HG03060 (cell line): ENCODE data around the gene KLRK1.
"Not testable (repeated sequence)": the region's sequence is repeated elsewhere in the genome, so short reads cannot be mapped to it uniquely, and the experiment has no call there.

Source experiments
- ATAC-seq: cut with Tn5 transposase; IDR thresholded peaks from one replicate; pipeline ENCODE4 v1.9.1; 2021; ENCODE audit warnings: low read depth, moderate number of reproducible peaks; ENCODE audit not compliant: unreplicated experiment

KLRK1 gene

DNA sequence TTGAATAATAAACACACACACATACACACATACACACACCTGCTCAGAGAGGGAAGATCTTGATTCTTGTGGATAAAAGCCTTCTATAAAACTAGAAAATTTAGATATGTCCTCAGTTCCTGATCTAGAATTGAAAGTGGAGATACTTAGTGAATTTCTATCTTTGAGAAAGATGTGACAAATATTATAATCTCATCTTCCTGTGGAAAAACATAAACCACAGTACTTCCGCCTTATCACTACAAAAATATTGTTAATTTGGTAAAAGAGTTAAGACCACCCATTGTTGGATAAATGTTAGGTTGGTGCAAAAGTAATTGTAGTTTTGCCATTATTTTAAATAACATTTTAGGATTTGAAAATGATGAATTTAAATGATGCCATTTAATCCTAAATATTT is at the start of gene KLRK1:
KLRK1 (minus strand) TSS at position 138 of the 400 bp plus-strand sequence. CDS start 1,231 bp downstream, outside the sequence.
- ATAC-seq, result no peak

DNA sequence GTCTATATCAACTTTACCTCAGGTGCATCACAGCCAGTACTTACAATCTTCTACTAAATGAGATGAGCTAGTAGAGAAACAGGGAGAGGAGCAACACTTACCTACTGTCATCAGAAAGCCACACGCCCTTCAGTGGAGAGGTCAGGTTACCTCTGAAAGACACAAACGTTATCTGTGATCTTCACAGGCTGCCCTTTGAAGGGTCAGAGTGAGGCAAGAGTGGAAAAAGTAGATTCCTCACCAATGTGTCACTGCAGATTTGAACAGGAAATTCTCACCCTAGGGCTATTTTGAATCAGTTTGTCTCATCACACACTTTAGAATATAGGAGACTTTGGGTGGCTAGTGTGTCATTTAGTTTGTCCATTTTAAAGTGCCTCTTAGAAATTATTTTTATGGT is 47.8 kb upstream of the KLRK1 start:
- not testable (repeated sequence) for ATAC-seq

DNA sequence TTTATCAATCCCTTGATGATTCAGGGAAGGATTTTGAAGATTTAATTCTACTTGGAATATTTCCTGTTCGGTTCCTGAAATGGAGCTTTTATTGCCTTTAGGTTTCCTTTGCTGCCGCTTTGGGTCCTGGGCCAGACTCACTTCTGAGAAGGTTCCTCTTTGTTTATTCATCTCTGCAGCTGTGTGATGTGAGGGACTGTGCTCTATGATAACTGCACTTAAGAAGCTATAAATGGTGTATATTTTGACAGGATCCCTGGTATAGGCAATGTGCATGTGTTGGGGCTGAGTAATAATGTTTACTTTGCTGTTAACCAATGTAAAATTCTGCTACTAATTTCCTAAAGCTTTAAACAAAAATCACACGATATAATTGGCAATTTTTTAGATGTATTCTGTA is 46.0 kb upstream of the KLRK1 start, which contains the start of gene KLRC2:
KLRC2 (minus strand) TSS at position 195 of the 400 bp plus-strand sequence; CDS start at position 171, 24 bp downstream.
- not testable (repeated sequence) for ATAC-seq

DNA sequence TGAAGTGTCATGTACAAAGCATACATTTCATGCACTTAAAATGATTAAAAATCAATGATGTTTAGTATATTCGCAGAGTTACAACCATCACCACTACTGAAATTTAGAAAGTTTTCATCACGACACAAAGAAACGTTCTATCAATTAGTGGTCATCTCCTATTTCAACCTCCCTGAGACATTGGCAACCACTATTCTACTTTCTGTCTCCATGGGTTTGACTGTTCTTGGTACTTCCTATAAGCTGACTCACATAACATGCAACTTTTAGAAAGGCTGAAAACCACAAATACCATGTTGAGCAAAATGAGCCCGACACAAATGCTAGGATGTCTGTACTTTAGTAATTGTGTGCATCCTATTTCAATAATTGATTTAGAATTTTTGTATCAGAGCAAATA is 40.8 kb upstream of the KLRK1 start:
- not testable (repeated sequence) for ATAC-seq

DNA sequence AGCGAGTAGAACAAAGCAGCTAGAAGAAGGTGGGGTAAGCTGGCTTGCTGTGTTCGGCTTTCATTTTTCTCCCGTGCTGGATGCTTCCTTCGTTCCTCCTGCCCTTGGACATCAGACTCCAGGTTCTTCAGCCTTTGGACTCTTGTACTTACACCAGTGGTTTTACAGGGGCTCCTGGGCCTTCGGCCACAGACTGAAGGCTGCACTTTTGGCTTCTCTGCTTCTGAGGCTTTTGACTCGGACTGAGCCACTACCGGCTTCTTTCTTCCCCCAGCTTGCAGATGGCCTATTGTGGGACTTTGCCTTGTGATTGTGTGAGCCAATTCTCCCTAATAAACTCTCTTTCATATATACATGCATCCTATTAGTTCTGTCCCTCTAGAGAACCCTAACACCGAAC is 36.1 kb upstream of the KLRK1 start:
- not testable (repeated sequence) for ATAC-seq

DNA sequence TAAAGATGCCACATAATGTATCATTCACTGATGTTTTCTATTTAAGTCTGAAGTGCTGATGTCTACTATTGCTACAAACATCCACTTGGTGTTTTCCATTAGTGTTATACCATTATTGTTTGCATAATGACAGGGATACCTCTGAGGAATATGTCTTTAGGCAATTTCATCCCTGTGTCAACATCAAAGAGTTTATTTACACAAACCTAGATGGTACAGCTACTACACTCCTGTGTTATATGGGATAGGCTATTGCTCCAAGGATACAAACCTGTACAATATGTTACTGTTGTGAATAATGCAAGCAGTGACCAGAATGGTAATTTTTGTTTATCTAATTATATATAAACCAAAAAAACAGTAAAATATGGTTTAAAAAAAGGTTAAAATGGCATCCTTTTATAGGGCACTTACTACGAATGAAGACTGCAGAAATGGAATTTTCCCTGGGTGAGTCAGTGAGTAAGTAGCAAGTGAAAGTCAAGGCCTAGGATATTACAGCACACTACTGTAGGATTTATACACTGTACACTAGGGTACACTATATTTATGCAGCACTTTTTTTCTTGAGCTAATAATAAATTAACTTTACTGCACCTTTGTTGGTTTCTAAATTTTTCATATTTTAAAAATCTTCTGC is 34.5 kb upstream of the KLRK1 start:
- ATAC-seq, result not testable (repeated sequence)

DNA sequence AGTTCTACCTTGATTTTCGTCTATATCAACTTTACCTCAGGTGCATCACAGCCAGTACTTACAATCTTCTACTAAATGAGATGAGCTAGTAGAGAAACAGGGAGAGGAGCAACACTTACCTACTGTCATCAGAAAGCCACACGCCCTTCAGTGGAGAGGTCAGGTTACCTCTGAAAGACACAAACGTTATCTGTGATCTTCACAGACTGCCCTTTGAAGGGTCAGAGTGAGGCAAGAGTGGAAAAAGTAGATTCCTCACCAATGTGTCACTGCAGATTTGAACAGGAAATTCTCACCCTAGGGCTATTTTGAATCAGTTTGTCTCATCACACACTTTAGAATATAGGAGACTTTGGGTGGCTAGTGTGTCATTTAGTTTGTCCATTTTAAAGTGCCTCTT is 32.3 kb upstream of the KLRK1 start:
- not testable (repeated sequence) for ATAC-seq

DNA sequence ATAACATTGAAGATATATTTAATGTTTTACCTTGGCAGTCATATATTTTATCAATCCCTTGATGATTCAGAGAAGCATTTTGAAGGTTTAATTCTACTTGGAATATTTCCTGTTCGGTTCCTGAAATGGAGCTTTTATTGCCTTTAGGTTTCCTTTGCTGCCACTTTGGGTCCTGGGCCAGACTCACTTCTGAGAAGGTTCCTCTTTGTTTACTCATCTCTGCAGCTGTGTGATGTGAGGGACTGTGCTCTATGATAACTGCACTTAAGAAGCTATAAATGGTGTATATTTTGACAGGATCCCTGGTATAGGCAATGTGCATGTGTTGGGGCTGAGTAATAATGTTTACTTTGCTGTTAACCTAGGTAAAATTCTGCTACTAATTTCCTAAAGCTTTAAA is 30.5 kb upstream of the KLRK1 start, which contains the start of gene KLRC3:
KLRC3 (minus strand) TSS at position 262 of the 400 bp plus-strand sequence; CDS start at position 217, 45 bp downstream.
- ATAC-seq, result not testable (repeated sequence)

DNA sequence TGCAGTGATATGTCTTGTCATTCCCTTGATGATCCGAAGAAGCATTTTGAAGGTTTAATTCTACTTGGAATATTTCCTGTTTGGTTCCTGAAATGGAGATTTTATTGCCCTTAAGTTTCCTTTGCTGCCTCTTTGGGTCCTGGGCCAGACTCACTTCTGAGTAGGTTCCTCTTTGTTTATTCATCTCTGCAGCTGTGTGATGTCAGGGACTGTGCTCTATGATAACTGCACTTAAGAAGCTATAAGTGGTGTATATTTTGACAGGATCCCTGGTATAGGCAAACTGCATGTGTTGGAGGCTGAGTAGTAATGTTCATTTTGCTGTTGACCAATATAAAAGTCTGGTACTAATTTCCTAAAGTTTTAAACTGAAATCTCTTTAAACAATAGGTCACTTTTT is 19.6 kb upstream of the KLRK1 start, which contains the start of gene KLRC4:
KLRC4 (minus strand) TSS at position 366 of the 400 bp plus-strand sequence; CDS start at position 184, 182 bp downstream.
- no peak for ATAC-seq

DNA sequence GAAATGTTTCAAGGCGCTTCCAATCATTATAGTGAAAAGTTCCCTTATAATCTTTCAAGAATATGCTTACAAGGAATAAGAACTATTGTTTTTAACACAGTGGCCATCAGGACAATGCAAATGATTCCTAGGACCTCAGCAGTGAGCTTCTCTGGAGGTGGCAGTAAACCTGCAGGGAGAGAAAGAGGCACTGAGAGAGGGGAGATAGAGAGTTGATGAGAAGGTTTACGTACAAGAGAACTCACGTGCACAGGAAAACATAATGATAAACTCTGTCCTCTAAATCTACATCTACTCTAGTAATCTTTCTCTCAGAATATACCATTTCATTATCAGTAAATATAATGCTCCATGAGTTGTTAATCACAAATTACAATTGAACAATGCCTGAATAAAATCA is 19.0 kb upstream of the KLRK1 start:
- ATAC-seq, result no peak

DNA sequence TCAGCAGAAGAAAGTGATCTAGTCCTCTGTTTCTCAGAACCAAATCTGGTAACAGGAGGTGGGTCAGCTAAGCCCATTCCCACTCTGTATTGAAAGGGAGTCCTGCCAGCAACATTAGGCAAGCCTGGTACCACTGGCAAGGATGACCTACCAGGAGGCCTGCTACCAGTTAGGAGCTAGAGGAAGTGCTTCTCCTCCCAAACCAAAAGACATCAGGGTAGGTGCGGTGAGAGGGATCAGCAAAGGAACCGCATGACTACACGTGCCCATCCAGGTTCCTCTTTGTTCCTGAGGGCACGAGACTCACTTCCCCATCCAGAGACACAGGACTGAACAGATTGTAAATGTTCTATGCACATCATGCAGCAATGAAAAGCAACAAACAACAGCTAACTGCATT is 16.9 kb upstream of the KLRK1 start:
- ATAC-seq, result no peak

DNA sequence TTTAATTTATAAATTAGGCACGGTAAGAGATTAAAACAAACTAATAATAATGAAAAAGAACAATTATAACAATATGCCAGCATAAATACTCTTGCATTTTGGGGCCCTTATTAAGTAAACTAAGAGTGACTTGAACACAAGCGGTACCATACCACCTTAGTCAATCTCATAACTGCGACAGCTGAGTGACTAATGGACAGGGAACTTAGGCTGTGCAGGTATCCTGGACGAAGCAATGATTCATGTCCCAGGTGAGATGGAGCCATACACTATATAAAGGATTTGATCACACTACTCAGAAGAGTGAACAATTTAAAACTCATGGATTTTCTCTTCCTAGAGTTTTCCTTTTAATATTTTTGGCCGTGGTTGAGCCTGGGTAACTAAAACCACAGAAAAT is 15.5 kb upstream of the KLRK1 start:
- no peak for ATAC-seq

DNA sequence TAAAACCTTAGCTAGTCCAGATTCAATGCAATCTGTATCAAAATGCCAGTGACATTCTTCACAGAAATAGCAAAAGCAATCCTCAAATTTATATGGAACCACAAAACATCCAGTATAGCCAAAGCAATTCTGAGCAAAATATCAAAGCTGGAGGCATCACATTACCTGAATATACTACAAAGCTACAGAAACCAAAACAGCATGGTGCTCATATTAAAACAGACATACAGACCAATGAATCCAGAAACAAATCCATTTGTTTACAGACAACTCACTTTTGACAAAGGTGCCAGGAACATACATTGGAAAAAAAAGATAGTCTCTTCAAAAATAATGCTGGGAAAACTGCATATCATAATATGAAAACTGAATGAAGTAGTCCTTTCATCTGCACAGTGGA is 15.0 kb upstream of the KLRK1 start:
- ATAC-seq, result no peak

DNA sequence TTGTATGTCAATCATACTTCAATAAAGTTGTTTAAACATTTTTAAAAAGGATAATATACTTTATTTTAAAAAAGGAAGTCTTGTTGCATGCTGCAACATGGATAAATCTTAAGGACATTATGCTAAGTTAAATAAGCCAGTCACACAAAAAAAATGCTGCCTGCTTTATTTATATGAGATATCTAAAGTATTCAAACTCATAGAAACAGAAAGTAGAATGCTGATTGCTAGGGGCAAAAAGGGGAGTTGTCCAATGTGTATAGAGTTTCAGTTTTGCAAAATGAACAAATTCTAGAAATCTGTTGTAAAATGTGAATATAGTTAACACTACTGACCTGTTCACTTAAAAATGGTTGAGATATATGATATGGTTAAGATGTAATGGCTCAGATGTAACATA is 11.0 kb upstream of the KLRK1 start:
- ATAC-seq, result no peak

DNA sequence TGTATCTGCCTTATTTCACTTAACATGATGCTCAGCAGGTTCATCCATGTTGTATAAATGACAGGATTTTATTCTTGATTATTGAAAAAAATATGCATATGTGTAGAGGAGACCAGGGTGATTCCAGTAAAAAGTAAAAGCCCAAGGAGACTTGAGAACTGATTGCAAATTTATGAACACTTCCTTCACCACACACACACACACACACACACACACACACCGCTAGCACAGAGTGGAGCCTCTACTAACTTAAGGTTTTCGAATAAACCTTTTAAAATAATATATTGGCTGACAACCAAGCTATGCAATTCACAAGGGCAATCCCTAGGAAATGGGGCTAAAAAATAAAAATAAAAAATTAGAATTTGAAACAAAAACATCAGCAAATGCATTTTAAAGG is 8.3 kb upstream of the KLRK1 start:
- no peak for ATAC-seq

DNA sequence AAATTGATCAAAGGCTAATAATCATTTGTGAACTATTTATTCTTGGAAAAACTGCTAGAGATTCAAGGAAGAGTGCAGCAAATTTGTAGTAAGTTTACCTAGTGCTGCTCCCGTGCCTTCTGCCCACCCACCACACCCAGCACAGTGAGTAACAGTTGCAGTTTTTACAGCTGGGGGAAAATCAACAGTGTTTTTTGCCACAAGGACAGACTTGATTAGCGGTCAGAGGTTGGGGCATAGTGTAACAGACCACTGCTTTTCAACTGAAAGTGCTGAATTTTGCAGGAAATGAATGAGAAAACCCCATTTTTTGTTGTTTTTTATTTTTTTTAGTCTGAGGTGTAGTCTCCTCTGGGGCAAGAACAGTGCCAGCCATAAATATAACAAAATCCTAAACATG is 7.5 kb upstream of the KLRK1 start:
- no peak for ATAC-seq

DNA sequence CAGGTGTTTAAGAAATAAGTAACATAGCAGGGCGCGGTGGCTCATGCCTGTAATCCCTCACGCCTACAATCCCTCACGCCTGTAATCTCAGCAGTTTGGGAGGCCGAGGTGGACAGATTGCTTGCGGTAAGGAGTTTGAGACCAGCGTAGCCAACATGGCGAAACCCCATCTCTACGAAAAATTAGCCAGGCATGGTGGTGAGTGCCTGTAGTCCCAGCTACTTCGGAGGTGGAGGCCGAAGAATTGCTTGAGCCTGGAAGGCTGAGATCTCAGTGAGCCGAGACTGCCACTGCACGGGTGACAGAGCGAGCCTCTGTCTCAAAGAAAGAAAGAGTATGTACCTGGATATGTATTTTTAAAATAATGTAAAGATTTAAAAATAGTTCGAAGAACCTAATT is 6.3 kb upstream of the KLRK1 start:
- not testable (repeated sequence) for ATAC-seq

DNA sequence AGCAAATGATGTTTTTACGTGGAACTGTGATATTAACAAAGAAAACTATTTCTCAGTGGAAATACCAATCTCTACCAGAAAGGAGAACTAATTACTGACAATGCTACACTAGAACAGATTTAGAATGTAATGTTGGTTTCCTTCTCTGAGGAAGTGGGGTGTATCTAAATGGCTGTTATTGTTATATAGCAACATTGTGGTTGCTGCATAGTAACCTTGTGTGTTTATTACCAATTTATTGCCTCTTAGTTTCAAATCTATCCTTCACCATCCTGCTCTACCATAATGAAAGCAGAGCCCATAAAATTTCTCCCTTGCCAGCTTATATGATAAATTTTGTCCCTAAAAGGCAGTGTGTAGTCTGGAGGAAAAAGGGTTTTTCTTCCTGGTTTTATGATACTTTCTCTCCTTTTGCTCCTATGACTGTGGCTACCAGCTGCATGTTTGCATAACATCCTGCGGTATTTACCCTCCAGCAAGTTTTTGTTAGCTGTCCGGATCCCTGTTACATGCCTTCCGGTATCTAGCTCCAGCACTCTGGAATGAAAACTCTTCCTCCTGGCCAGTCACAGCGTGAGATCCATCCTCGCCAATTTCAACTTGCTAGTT is 5.7 kb upstream of the KLRK1 start:
- ATAC-seq, result peak; percentile 76

DNA sequence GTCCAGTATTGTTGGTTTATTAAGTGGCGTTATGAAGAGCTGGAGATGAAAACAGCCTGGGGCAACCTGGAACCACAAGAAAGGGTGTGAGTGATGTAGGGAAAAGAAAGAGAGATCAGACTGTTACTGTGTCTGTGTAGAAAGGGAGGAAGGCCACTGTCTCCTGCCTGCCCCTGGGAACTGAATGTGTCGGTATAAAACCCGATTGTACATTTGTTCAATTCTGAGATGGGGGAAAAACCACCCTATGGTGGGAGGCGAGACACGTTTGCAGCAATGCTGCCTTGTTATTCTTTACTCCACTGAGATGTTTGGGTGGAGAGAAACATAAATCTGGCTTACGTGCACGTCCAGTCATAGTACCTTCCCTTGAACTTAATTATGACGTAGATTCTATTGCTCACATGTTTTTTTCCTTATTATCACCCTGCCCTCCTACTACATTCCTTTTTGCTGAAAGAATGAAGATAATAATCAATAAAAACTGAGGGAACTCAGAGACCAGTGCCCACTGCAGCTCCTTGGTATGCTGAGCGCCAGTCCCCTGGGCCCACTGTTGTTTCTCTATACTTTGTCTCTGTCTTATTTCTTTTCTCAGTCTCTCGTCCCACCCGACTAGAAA is 4.8 kb upstream of the KLRK1 start:
- ATAC-seq, result not testable (repeated sequence)

DNA sequence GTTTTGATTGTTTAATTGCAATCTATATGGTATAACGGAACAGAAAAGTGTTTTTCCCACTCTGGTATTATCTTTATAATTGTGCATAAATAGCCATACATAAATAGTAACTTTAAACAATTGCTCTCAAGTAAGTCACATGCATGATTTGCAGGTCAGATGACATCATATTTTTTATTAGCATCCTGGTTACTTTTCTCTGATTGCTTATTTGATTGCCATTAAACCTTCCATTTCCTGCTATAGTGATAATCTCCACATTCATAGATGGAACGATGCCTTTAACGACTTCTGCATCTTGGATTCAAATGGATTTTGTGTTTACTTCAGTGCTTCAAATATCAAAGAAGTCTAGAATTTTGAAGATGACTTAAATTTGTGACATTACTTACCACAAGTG is 3.5 kb upstream of the KLRK1 start:
- ATAC-seq, result no peak

DNA sequence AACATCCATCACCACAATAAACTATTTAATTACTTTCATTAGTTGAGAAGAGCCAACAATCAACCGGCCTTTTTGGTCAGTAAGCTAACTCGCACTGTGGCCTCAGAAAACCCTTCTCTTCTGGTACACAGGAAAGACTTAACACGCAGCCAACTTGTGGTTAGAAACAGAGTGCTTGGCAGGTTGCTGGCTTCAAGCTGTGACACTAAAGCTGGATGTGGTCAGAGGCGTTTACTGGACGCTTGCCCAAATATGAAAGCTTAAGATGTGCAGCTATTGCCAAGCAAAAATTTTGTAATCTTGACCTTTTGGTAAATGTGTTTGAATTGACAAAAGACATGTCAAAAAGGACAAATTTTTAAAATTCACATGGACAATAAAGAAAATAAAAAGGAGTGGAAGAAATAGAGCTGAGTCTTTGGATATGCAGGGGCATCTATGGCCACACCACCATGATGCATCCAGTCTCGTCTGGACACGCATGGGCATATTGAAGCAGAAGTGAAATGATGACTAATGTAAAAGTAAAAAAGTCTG is 2.6 kb upstream of the KLRK1 start:
- ATAC-seq, result peak; percentile 37
